ENCODE measurements around the gene IQCC. TPM values are rescaled to one million over a fixed set of nuclear protein-coding genes. Genes with fewer than 3 reads are reported as not detected.

The IQCC gene
- polyA plus RNA-seq, 3 donors, result 0.18 to 0.31 (median 0.28) TPM

GRCh38 chr1:32247452-32247851 lies 42.0 kb downstream of the IQCC start:
- intact Hi-C loops (cut with micrococcal nuclease), result no loop called here
- H3K9me3 Mint-ChIP-seq, result peaks cover 0 to 4% (median 0%) of the 10 kb centered on the region in 7 donors
- Histone ChIP-seq H3K79me2 (ENCODE audit: insufficient read depth, low read length) (no peaks in the 10 kb centered on the region), H2AFZ (ENCODE audit: insufficient read depth, low read depth, low read length, poor library complexity, severe bottlenecking) (no peak overlapping the region), H3K4me3 (replicated peaks in 1 of 3; ENCODE audit: low read depth in 2 of 3, low read length in 3 of 3) (no peak overlapping the region), H3K9ac (ENCODE audit: insufficient read depth, low read length, poor library complexity, severe bottlenecking) (no peak overlapping the region), H3K27me3 (ENCODE audit: control insufficient read depth in 2 of 2, insufficient read depth in 2 of 2, low read length in 2 of 2) (peaks cover 0 to 15% of the 10 kb centered on the region in 2 donors), H3K4me1 (ENCODE audit: control insufficient read depth in 1 of 2, insufficient read depth in 2 of 2, low read length in 2 of 2) (peaks cover 13 to 26% of the 10 kb centered on the region in 2 donors), H3K9me3 (replicated peaks in 1 of 2; ENCODE audit: control insufficient read depth in 1 of 2, insufficient read depth in 1 of 2, low read length in 2 of 2) (no peaks in the 10 kb centered on the region), H3K27ac (ENCODE audit: low read depth in 1 of 2, low read length in 2 of 2) (no peak overlapping the region), H3K36me3 (replicated peaks in 1 of 2; ENCODE audit: control insufficient read depth in 1 of 2, insufficient read depth in 2 of 2, low read length in 2 of 2) (no peaks in the 10 kb centered on the region), H4K20me1 (ENCODE audit: insufficient read depth, low read length) (no peaks in the 10 kb centered on the region), H3K4me2 (replicated peaks; ENCODE audit: extremely low read depth, low read length, poor library complexity, severe bottlenecking) (no peak overlapping the region)
- DNase-seq, result no peak
- peaks cover 28% of the 10 kb centered on the region for H3K4me1 Mint-ChIP-seq
- peaks cover 13 to 35% (median 19%) of the 10 kb centered on the region in 3 donors for H3K27me3 Mint-ChIP-seq (ENCODE audit: low read depth in 3 of 3)
- 93% methylated on average over 7 of the region's 12 CpGs for WGBS (ENCODE audit: insufficient coverage)
- H3K36me3 Mint-ChIP-seq, result peaks cover 0 to 2% of the 10 kb centered on the region in 2 donors
- no peak for TF ChIP-seq CTCF (IDR thresholded peaks at IDR 0.05)
- no peak overlapping the region for H3K4me3 Mint-ChIP-seq
- peak overlapping the region in 2 of 7 donors; percentile 5 to 50 for H3K27ac Mint-ChIP-seq

- Histone ChIP-seq H3K9ac (ENCODE audit: insufficient read depth, low read length, poor library complexity, severe bottlenecking) (peak overlapping the region; percentile 15), H3K4me3 (replicated peaks in 1 of 3; ENCODE audit: low read depth in 2 of 3, low read length in 3 of 3) (peak overlapping the region in 1 of 3 experiments; percentile 8), H3K36me3 (replicated peaks in 1 of 2; ENCODE audit: control insufficient read depth in 1 of 2, insufficient read depth in 2 of 2, low read length in 2 of 2) (no peaks in the 10 kb centered on the region), H3K27ac (ENCODE audit: low read depth in 1 of 2, low read length in 2 of 2) (no peak overlapping the region), H3K9me3 (replicated peaks in 1 of 2; ENCODE audit: control insufficient read depth in 1 of 2, insufficient read depth in 1 of 2, low read length in 2 of 2) (no peaks in the 10 kb centered on the region), H3K4me2 (replicated peaks; ENCODE audit: extremely low read depth, low read length, poor library complexity, severe bottlenecking) (peak overlapping the region; percentile 49), H2AFZ (ENCODE audit: insufficient read depth, low read depth, low read length, poor library complexity, severe bottlenecking) (peak overlapping the region; percentile 70), H4K20me1 (ENCODE audit: insufficient read depth, low read length) (no peaks in the 10 kb centered on the region), H3K79me2 (ENCODE audit: insufficient read depth, low read length) (no peaks in the 10 kb centered on the region), H3K27me3 (ENCODE audit: control insufficient read depth in 2 of 2, insufficient read depth in 2 of 2, low read length in 2 of 2) (peaks cover 0 to 15% of the 10 kb centered on the region in 2 donors), H3K4me1 (ENCODE audit: control insufficient read depth in 1 of 2, insufficient read depth in 2 of 2, low read length in 2 of 2) (peaks cover 13 to 25% of the 10 kb centered on the region in 2 donors)
- intact Hi-C loops (cut with micrococcal nuclease), result no loop called here
- Mint-ChIP-seq H3K4me1 (peaks cover 26% of the 10 kb centered on the region), H3K4me3 (peak overlapping the region in 1 of 2 donors; percentile 72), H3K9me3 (peaks cover 0 to 4% (median 0%) of the 10 kb centered on the region in 7 donors), H3K27ac (peak overlapping the region in 2 of 7 donors; percentile 62 to 70), H3K36me3 (peaks cover 0 to 2% of the 10 kb centered on the region in 2 donors), H3K27me3 (ENCODE audit: low read depth in 3 of 3) (peaks cover 14 to 37% (median 19%) of the 10 kb centered on the region in 3 donors)
- peak; percentile 89 for TF ChIP-seq CTCF (IDR thresholded peaks at IDR 0.05)
- WGBS (ENCODE audit: insufficient coverage), result 2% methylated on average over 19 of the region's 31 CpGs
- DNase-seq, result peak; percentile 61 to 74 (median 73)
Measured at GRCh38 chr1:32247983-32248889, 42.8 kb downstream of the IQCC start.
